DMS153 (cell line): ENCODE measurements around the gene IL3RA.
"Not testable (repeated sequence)": the region's sequence is repeated elsewhere in the genome, so short reads cannot be mapped to it uniquely, and the experiment has no call there.

Experiments
- DNase-seq: peaks from one replicate; lab custom pipeline; 2025; lab: John Stamatoyannopoulos, UW

The IL3RA gene

DNA sequence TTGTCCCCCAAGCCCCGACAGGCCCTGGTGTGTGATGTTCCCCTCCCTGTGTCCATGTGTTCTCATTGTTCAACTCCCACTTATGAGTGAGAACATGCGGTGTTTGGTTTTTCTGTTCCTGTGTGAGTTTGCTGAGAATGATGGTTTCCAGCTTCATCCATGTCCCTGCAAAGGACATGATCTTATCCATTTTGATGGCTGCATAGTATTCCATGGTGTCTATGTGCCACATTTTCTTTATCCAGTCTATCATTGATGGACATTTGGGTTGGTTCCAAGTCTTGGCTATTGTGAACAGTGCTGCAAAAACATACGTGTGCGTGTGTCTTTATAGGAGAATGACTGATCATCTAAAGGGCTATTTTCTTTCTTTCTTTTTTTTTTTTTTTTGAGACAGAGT is 4.2 kb upstream of the IL3RA start:
- not testable (repeated sequence) for DNase-seq

DNA sequence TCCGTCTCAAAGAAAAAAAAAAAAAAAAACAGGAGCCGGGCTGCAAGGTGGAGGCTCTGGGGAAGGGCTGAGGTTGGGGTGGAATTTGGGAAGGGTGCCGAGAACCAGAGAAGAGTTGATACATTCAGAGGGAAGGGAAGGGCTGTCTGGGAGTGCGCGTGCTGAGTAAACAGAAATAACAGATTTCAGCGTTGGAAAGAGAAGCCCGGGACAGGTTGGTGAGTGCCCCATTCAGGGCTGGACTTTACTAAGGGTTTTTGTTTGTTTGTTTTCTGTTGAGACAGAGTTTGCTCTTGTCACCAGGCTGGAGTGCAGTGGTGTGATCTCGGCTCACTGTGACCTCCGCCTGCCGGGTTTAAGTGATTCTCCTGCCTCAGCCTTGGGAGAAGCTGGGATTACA is 1.7 kb upstream of the IL3RA start:
- no peak for DNase-seq

DNA sequence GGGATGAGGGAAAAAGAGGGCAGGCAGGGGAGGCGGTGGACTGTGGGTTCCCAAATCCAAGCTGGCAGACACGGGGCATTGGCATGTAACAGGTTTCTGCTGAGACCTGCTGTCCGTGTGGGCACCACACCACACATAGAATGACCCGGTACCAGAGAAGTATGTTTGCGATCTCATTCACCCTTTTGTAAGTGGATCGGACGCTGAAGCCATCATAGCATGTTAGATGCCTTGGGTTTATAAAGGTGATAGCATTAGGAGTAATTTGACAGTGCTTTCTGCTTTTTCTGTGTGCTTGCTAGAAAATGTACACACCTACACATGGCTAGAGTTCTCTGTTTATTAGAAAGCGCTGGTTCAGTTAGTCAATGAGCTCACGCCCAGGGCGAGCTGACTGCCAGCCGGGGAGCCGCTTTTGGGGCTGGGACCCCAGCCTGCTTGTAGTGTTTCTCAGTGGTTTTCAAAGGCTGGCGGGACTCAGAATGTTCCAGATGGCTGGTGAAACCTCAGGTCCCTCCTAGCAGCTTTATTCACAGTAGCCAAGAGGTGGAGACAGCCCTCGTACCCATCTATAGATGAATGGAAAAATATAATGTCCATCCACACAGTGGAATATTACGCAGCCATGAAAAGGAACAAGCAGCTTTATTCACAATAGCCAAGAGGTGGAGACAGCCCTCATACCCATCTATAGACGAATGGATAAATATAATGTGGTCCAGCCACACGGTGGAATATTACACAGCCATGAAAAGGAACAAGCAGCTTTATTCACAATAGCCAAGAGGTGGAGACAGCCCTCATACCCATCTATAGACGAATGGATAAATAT is 579 bp downstream of the IL3RA start:
- no peak for DNase-seq

DNA sequence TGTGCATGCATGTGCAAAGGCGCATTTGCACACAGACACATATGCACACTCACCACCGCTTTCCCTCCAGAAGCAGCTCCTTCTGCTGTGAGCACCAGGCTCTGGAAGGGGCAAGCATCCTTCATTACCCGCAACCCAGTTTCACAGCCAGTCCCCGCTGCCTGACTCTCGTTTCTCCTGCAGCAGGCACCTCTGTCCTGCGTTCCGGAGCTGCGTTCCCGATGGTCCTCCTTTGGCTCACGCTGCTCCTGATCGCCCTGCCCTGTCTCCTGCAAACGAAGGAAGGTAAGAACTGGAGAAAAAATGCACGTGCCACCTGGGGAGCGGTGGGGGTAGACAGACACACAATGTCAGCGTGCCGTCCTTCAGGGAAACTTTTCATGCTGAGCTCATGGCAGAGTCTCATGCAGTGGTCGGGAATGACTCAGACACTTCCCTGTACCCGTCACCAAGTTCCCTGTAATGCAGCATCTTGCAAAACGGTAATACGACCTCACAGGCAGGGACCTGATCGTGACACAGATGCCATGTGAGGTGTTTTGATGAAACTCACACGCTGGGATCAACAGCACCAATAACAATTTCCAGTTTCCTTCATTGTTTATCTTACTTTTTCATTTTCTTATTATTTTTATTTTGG is 5.1 kb downstream of the IL3RA start:
- DNase-seq: no peak

DNA sequence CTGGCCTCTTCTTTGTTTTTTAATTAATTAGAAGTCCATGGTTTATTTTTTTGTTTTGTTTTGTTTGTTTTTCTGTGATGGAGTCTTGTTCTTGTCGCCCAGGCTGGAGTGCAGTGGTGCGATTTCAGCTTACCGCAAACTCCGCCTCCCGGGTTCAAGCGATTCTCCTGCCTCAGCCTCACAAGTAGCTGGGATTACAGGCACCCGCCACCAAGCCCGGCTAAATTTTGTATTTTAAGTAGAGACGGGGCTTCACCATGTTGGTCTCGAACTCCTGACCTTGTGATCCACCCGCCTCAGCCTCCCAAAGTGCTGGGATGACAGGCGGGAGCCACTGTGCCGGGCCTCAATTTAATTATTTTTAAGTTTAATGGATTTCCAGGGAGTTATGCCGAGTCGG is 13.0 kb downstream of the IL3RA start:
- DNase-seq: not testable (repeated sequence)

DNA sequence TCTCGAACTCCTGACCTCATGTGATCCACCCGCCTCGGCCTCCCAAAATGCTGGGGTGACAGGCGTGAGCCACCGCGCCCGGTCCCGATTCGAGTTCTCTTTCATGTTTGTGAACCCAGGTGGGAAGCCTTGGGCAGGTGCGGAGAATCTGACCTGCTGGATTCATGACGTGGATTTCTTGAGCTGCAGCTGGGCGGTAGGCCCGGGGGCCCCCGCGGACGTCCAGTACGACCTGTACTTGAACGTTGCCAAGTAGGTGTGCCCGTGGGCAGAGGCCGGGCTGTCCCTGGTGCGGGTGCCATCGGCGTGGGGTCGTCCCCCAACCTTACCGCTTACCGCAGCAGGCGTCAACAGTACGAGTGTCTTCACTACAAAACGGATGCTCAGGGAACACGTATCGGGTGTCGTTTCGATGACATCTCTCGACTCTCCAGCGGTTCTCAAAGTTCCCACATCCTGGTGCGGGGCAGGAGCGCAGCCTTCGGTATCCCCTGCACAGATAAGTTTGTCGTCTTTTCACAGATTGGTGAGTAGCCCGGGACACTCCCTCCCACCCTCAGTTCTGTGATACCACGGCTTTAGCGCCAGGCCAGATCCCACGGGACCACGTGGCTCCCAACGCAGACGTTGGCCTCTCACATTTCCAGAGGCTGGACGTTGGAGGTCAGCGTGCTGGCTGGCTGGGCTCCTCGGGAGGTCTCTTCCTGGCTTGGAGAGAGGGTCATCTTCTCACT is 15.6 kb downstream of the IL3RA start:
- no peak for DNase-seq

DNA sequence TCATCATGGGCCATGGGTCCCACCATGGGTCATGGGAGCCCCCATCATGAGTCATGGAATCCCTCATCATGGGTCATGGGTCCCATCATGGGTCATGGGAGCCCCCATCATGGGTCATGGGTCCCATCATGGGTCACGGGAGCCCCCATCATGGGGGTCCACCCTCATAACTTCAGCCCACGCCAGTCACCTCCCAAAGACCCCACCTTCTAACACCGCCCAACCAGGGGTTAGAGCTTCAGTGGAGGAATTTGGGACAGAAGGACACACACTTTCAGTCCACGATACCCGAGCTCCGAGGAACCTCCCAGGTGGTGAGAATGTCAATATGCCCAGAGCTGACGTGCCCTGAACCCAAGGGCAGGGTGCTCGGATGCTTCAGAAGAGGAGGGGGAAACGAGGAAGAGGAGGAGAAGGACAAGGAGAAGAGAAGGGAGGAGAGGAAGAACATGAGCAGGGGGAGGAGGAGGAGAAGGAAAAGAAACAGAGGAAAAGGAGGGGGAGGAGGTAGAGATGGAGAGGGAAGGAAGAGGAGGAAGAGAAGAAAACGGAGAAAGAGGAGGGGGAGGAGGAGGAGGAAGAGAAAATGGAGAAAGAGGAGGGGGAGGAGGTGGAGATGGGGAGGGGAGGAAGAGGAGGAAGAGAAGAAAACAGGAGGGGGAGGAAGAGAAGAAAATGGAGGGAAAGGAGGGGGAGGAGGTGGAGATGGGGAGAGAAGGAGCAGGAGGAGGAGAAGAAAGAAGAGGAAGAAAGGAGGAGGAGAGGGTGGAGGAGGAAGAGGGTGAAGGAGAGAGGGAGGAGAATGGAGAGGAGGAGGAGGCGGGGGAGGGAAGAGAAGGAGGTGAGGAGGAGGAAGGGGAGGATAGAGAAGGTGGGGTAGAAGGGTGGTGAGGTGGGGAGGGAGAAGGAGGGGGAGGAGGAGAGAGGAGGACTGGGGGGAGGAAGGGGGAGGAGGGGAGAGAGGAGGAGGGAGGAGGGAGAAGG is 17.7 kb downstream of the IL3RA start:
- DNase-seq: no peak

DNA sequence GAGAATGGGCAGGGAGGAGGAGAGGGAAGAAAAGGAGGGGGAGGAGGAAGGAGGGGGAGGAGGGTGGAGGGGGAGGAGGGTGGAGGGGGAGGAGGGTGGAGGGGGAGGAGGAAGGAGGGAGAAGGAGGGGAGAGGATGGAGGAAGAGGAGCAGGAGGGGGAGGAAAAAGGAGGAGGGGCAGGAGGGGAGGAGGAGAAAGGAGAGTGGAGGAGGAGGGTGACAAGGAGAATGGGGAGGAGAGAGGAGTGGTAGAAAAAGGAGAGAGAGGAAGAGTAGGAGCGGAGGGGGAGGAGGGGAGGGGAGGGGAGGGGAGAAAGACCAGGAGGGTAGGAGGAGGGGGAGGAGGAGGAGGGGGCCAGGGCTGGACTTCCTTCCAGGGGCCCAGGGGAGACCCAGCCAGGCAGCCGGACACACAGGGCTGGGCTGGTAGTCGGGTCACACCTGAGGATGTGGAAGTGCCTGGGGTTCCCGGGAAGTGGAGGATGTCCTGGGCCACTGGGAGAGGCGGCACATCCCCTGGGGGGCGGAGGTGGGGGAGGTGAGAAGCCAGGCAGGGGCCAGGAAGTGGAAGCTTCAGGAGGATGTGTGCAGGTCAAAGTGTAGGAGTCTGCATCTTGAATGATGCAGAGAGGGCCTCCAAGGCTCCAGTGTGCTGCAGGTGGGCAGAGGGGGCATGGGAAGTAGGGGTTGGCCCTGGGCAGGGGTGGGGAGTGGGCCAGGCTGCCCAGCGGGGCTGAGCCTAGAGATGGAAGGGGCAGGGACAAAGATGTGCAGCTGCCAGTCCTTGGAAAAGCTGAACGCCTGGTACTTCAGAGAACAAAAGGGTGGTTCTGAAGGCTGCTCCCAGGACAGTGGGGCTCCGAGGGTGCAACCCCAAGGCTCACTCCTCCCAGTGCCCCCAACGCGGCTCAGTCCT is 18.8 kb downstream of the IL3RA start:
- no peak for DNase-seq

DNA sequence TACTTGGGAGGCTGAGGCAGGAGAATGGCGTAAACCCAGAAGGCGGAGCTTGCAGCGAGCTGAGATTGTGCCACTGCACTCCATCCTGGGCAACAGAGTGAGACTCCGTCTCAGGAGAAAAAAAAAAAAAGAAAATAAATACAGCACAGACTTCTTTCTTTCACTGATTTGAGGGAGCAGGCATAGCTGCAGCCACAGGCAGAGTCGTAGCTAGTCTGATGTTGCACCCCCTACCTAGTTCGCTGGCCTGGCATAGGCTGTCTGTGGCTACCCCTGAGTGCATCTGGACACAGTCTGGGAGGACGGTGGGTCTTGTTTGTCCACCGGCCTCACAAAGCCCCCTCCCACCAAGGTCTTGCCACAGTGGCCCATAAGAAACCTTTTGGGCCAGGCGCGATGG is 21.4 kb downstream of the IL3RA start:
- DNase-seq: no peak

DNA sequence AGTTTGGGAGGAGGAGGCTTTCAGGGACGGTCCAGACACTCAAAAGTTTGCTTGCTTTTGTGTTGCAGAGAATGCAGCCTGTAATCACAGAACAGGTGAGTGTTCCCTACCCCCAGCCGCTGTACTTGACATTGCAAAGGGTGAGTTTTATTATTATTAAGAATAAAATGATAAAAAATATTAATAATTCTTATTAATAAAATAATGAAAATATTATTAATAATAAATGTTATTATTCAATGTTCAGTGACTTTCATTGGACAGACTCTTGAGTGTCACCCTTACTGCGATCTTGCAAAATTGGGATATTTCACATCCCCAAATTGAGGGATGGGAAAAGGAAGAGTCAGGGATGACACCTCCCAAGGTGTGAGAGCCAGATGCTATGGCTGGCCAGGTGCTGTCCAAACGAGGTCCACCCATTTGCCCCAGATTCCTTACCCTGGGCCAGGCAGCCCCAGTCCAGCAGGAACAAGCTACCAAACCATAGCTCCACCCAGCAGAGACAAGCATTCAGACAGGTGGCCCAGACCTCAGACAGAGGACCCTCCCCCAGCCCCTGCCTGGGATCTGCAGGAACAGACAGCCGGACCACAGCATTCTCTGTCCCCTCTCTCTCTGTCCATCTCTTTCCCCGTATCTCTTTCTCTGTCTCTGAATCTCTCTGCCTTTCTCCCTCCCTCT is 22.4 kb downstream of the IL3RA start:
- DNase-seq: no peak

DNA sequence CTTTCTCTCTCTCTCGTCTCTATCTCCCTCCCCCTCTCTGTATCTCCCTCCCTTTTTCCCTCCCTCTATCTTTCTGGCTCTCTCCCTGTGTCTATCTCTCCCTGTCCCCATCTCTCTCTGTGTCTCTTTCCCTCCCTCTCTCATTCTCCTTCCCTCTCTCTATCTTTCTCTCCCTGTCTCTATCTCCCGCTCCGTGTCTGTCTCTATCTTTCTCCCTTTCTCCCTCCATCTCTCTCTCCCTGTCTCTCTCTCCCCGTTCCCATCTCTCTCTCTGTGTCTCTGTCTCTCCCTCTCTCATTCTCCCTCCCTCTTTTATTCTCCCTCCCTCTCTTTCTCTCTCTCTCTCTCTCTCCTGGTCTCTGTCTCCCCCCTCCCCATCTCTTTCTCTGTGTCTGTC is 22.9 kb downstream of the IL3RA start:
- DNase-seq: no peak

DNA sequence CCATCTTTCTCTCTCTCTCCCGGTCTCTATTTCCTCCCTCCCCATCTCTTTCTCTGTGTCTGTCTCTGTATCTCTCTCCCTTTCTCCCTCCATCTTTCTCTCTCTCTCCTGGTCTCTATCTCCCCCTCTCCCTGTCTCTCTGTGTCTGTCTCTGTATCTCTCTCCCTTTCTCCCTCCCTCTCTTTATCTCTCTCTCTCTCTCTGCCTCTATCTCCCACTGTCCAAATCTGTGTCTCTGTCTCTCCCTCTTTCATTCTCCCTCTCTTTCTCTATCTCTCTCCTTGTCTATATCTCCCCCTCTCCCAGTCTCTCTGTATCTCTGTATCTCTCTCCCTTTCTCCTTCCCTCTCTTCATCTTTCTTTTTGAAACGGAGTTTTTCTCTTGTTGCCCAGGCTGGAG is 23.6 kb downstream of the IL3RA start:
- no peak for DNase-seq

DNA sequence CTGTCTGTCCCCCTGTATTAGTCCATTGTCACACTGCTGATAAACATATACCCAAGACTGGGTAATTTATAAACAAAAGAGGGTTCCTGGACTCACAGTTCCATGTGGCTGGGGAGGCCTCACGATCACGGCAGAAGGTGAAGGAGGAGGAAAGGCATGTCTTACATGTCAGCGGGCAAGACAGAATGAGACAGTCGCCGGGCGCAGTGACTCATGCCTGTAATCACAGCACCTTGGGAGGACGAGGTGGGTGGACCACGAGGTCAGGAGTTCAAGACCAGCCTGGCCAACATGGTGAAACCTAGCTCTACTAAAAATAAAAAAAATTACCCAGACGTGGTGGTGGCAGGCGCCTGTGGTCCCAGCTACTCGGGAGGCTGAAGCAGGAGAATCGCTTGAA is 24.7 kb downstream of the IL3RA start:
- no peak for DNase-seq

DNA sequence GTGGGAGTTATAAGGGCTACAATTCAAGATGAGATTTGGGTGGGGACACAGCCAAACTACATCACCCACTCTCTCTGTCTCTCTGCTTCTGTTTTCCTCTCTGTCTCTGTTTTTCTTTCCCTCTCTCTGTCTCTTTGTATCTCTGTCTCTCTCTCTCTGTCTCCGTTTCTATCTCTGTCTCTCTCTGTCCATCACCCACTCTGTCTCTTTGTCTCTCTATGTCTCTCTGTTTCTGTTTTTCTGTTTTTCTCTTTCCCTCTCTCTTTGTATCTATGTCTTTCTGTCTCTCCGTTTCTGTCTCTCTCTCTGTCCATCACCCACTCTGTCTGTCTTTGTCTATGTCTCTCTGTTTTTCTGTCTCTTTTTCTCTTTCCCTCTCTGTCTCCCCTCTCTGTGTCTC is 25.3 kb downstream of the IL3RA start:
- DNase-seq: no peak

DNA sequence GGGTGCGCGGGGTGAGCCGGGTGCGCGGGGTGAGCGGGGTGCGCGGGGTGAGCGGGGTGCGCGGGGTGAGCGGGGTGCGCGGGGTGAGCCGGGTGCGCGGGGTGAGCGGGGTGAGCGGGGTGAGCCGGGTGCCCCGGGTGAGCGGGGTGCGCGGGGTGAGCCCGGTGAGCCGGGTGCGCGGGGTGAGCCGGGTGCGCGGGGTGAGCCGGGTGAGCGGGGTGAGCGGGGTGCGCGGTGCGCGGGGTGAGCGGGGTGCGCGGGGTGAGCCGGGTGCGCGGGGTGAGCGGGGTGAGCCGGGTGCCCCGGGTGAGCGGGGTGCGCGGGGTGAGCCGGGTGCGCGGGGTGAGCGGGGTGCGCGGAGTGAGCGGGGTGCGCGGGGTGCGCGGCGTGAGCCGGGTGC is 29.8 kb downstream of the IL3RA start:
- not testable (repeated sequence) for DNase-seq

DNA sequence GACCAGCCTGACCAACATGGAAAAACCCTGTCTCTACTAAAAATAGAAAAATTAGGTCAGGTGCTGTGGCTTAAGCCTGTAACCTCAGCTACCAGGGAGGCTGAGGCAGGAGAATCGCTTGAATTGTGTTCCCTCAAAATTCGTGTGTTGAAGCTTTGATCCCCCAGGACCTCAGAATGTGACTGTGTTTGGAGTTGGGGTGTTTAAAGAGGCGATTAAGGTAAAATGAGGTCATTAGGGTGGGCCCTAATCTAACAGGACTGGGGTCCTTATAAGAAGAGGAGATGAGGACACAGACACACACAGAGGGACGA is 31.8 kb downstream of the IL3RA start:
- no peak for DNase-seq

DNA sequence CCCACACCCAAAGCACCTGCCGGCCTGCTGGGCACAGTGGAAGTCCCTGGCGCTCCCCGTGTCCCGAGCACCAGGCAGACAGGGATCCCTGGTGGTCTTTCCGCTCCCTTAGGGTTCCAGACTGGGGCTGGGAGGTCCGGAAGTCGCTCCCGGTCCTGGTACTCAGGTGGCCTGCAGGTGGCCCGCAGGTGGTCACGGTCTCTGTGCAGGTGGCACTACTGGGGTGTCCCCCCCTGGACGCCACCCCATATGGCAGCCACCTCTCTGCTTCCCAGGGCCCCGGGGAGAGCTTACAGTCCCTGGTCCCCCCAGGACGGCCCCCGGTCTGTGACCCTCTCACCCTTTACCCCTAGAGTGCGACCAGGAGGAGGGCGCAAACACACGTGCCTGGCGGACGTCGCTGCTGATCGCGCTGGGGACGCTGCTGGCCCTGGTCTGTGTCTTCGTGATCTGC is 41.7 kb downstream of the IL3RA start:
- no peak for DNase-seq

DNA sequence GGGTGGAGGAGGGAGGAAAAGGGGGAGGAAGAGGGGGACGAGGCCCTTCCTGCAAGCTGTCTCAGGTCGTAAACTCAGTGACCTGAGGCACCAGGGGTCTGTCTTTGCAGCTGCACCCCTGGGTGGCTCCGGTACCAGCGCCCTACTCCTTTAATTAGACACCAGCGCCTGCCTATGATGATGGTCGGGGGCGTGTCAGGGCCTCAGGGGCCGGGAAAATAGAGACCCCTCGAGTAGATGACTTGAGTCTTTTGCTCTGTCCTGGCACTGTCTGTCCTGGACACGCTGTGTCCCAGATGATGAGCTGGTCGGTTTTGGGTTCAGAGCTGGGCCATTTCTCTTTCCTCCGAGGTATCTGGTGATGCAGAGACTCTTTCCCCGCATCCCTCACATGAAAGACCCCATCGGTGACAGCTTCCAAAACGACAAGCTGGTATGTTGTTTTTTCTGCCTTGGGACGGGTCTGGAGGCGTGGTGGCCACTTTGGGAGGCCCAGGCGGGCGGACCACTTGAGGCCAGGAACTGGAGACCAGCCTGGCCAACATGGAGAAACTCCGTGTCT is 44.2 kb downstream of the IL3RA start:
- DNase-seq: no peak

DNA sequence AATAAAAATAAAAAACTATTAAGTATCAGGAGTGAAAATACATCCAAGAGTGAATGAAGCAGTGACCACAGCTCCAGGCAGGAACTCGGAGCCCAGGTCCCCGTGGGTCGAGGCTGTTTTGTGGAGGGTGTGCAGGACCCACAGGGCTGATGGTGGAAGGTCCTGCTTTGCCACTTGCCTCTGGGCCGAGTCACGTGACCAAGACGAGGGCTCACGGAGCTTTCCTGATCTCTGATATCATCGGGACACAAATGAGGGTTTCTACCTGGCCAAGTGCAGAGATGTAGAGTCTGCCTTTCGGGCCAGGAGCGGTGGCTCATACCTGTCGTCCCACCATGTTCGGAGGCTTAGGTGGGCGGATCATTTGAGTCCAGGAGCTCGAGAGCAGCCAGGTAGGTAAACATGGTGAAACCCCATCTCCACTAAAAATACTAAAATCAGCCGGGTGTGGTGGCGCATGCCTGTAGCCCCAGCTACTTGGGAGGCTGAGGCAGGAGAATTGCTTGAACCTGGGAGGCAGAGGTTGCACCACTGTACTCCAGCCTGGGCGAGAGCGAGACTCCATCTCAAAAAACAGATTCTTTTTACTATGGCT is 48.2 kb downstream of the IL3RA start:
- DNase-seq: no peak
